Epithelial cell of esophagus (primary cell): Measurements from ENCODE around the gene PLXNA4.

Experiments
- DNase-seq: peaks from one replicate; pipeline ENCODE4 v3.0.0; 2010; ENCODE audit warnings: low read depth
- H3K4me3 ChIP-seq: 2 replicates; pipeline ENCODE4 v1.5.1; 2011; ENCODE audit warnings: mild to moderate bottlenecking, low read length, control low read depth
- CTCF ChIP-seq: IDR thresholded peaks from 2 replicates; pipeline ENCODE4 v1.5.1; 2011; ENCODE audit warnings: low read depth, mild to moderate bottlenecking, low read length, control low read depth, inconsistent platforms; ENCODE audit not compliant: insufficient read depth; ENCODE audit errors: missing control alignments

PLXNA4 gene

GRCh38 chr7:132192809-132193208, 383.5 kb downstream of the PLXNA4 start:
- TF ChIP-seq CTCF, result no peak
- DNase-seq, result no peak
- H3K4me3 ChIP-seq, result no peak overlapping the region

GRCh38 chr7:132191418-132191817, 384.9 kb downstream of the PLXNA4 start:
- no peak for DNase-seq
- no peak for TF ChIP-seq CTCF
- no peak overlapping the region for H3K4me3 ChIP-seq

- no peak overlapping the region for H3K4me3 ChIP-seq
- DNase-seq, result no peak
- TF ChIP-seq CTCF, result no peak
These were observed 385.6 kb downstream of the PLXNA4 start for GRCh38 chr7:132190683-132191082.

GRCh38 chr7:132189881-132190280, 386.4 kb downstream of the PLXNA4 start:
- no peak for DNase-seq
- no peak overlapping the region for H3K4me3 ChIP-seq
- no peak for TF ChIP-seq CTCF

GRCh38 chr7:132187869-132188789, 388.1 kb downstream of the PLXNA4 start:
- DNase-seq, result no peak
- no peak for TF ChIP-seq CTCF
- no peak overlapping the region for H3K4me3 ChIP-seq

DNA sequence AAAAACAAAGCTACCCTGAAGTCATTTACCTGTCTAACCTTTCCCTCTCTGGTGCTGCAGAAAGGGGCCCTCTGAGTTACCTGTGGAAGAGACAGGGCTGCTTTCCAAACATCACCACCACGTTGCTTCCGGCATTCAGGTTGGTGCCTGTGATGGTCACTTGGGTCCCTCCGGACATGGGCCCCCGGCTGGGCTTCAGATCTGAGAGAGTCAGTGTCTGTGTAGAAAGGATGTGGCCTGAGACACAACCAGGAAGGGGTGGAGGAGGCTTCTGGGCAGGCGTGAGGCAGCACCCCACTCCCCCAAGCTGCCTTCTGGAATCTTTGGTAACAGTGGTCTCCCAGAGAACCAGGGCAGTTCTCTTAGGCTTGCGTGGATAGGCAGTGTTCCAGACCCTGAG, 388.9 kb downstream of the PLXNA4 start:
- TF ChIP-seq CTCF, result no peak
- DNase-seq, result no peak
- no peak overlapping the region for H3K4me3 ChIP-seq

GRCh38 chr7:132185150-132185549, 391.1 kb downstream of the PLXNA4 start:
- no peak overlapping the region for H3K4me3 ChIP-seq
- TF ChIP-seq CTCF, result no peak
- no peak for DNase-seq
